Stimulated activated CD4-positive, alpha-beta T cell treated with anti-CD3 and anti-CD28 coated beads, Interleukin-1b, Interleukin-23, amount 100 ng/mL, for 48 hours (primary cell): Measurements from ENCODE around the gene F11R.
"Not testable (repeated sequence)": the region's sequence is repeated elsewhere in the genome, so short reads cannot be mapped to it uniquely, and the experiment has no call there.

Experiments used
- DNase-seq: peaks from one replicate; pipeline ENCODE4 v3.0.0-alpha.2; 2020

Gene F11R

GRCh38 chr1:161020509-161021164 lies at the start of gene F11R:
Gene F11R, minus strand, starts transcription at chr1:161021152. Its CDS starts 79 bp downstream, at chr1:161021073.
- peak; percentile 26 for DNase-seq

GRCh38 chr1:161069731-161070270 lies 48.8 kb upstream of the F11R start, which contains the start of gene ARHGAP30:
Gene ARHGAP30, minus strand, starts transcription at chr1:161069891. Its CDS starts 267 bp downstream, at chr1:161069624.
- DNase-seq: peak; percentile 89

- DNase-seq: no peak
These were observed 48.3 kb upstream of the F11R start for GRCh38 chr1:161069241-161069640.

- peak; percentile 79 for DNase-seq
These were observed 47.6 kb upstream of the F11R start for GRCh38 chr1:161068306-161069234.

GRCh38 chr1:161066694-161067093 lies 45.7 kb upstream of the F11R start:
- DNase-seq: no peak

GRCh38 chr1:161065681-161066080 lies 44.7 kb upstream of the F11R start:
- DNase-seq: not testable (repeated sequence)

- not testable (repeated sequence) for DNase-seq
These were observed 43.0 kb upstream of the F11R start for GRCh38 chr1:161063936-161064335.

- DNase-seq: no peak
These were observed 40.5 kb upstream of the F11R start for GRCh38 chr1:161061419-161061818.

- DNase-seq: no peak
These were observed 38.3 kb upstream of the F11R start for GRCh38 chr1:161059293-161059692.

GRCh38 chr1:161054805-161055204 lies 33.9 kb upstream of the F11R start:
- no peak for DNase-seq

- DNase-seq: no peak
These were observed 33.3 kb upstream of the F11R start for GRCh38 chr1:161054232-161054631.

- no peak for DNase-seq
These were observed 31.9 kb upstream of the F11R start for GRCh38 chr1:161052899-161053298.

- DNase-seq: no peak
These were observed 30.3 kb upstream of the F11R start for GRCh38 chr1:161051219-161051618.

- no peak for DNase-seq
These were observed 28.2 kb upstream of the F11R start for GRCh38 chr1:161048949-161049722.

GRCh38 chr1:161047436-161048420 lies 26.8 kb upstream of the F11R start:
- DNase-seq: no peak

- no peak for DNase-seq
These were observed 25.8 kb upstream of the F11R start for GRCh38 chr1:161046605-161047228.

- DNase-seq: peak; percentile 92
These were observed 25.0 kb upstream of the F11R start, which contains the start of gene USF1 for GRCh38 chr1:161045736-161046604. Gene USF1, minus strand, starts transcription at chr1:161045977. Its CDS starts 2,702 bp downstream, at chr1:161043275.

- DNase-seq: peak; percentile 56
These were observed 24.2 kb upstream of the F11R start for GRCh38 chr1:161044908-161045735.

GRCh38 chr1:161044535-161044907 lies 23.6 kb upstream of the F11R start:
- DNase-seq: no peak
